Heart left ventricle (tissue), 16 donors: ENCODE measurements around the gene ELOVL2. TPM values are rescaled to one million over a fixed set of nuclear protein-coding genes. Genes with fewer than 3 reads are reported as not detected.

ENCODE experiments used
- ATAC-seq, 4 donors: fragments of 200-7000 bp; cut with Tn5 transposase; one replicate each; pipeline ENCODE4 v1.9.1; 2020 to 2022; ENCODE audit warnings: moderate library complexity in 4 of 4, mild to moderate bottlenecking in 3 of 4, moderate number of reproducible peaks in 1 of 4
- DNase-seq, 5 donors: peaks; one replicate each; pipeline ENCODE4 v3.0.0-alpha.2; 2020
- H3K27ac ChIP-seq, 12 donors: fragments of 200-600 bp; sonication (generic) in 4 of 12; one replicate each; pipeline versions ENCODE4 v1.5.0 to v1.8.0; 2016 to 2022; ENCODE audit warnings: mild to moderate bottlenecking in 2 of 12
- H3K27me3 ChIP-seq, 9 donors: fragments of 200-600 bp; sonication (generic) in 2 of 9; one replicate each; pipeline versions ENCODE4 v1.5.1 to v1.8.0; 2016 to 2022; ENCODE audit warnings: mild to moderate bottlenecking in 3 of 9
- H3K36me3 ChIP-seq, 9 donors: fragments of 200-600 bp; sonication (generic) in 2 of 9; one replicate each; pipeline versions ENCODE4 v1.5.0 to v1.8.0; 2018 to 2022; ENCODE audit warnings: mild to moderate bottlenecking in 2 of 9
- H3K4me1 ChIP-seq, 12 donors: fragments of 200-600 bp; sonication (generic) in 4 of 12; one replicate each; pipeline versions ENCODE4 v1.5.0 to v1.8.0; 2016 to 2022; ENCODE audit warnings: mild to moderate bottlenecking in 3 of 12
- H3K4me3 ChIP-seq, 12 donors: fragments of 200-600 bp; sonication (generic) in 4 of 12; one replicate each; pipeline versions ENCODE4 v1.5.0 to v1.8.0; 2017 to 2022; ENCODE audit warnings: mild to moderate bottlenecking in 9 of 12, moderate library complexity in 4 of 12
- H3K9me3 ChIP-seq, 12 donors: fragments of 200-600 bp; sonication (generic) in 4 of 12; one replicate each; pipeline versions ENCODE4 v1.5.0 to v1.8.0; 2016 to 2022; ENCODE audit warnings: mild to moderate bottlenecking in 1 of 12
- CTCF ChIP-seq, 12 donors: fragments of 200-600 bp; sonication (generic) in 4 of 12; IDR thresholded peaks; one replicate each; pipeline versions ENCODE4 v1.5.0 to v1.8.0; 2018 to 2022; ENCODE audit warnings: antibody characterized with exemption in 12 of 12, mild to moderate bottlenecking in 5 of 12
- POLR2A ChIP-seq, 2 donors: fragments of 450-650 bp; IDR thresholded peaks; one replicate each; pipeline ENCODE4 v1.6.1; 2017; ENCODE audit warnings: antibody characterized with exemption in 2 of 2, mild to moderate bottlenecking in 2 of 2, moderate library complexity in 2 of 2
- WGBS, 4 donors: extraction: QIAGEN DNeasy Blood & Tissue Kit in 2 of 4; methylation state at CpG; one replicate each; pipeline versions ENCODE4 v1.1.5 to v1.1.7; 2013 to 2018; 5-methylcytosine and 5-hydroxymethylcytosine counted together
- intact Hi-C, 10 donors: fragments of 100-400 bp; cut with DNase I; formaldehyde crosslinking; loops; one replicate each; pipeline versions ENCODE4 v1.11.1 to v1.14.2; 2022
- polyA plus RNA-seq, 2 donors: library from polyadenylated mRNA; stranded (reverse); fragments of 200-250 nt; gene quantifications; one replicate each; pipeline ENCODE4 v1.2.3, GENCODE V29; 2013
- total RNA-seq, 9 donors: library from RNA; depleted of rRNA in 2 of 9; stranded (reverse); fragments of >200 nt in 2 of 9; fragmentation: NEBNext Ultra II Directional in 3 of 9; extraction: Animal tissue kit (Norgen Biotek cat#: 25700) in 3 of 9; gene quantifications; one replicate each; pipeline versions ENCODE4 v1.1.0 to v1.2.4, GENCODE V29; 2016 to 2023
- donor health status: ischemic (EF 13 %, LVEDD 7.1; RV severe dilation, severe dysfunction).
- donor health status: healthy with polysubstance abuse.
- donor health status: DM: no; HTN: yes; CAD: no.
- donor health status: DM: no; HTN: no; CAD: no.
- donor health status: ischemic (EF 25% LVEDD 6.9; RV normal size, moderate dysfunction).
- donor health status: ischemic (EF 25% LVEDD 5.7; RV mildly dilated, moderate dysfunction).
- donor health status: healthy.
- donor health status: DM: yes; HTN: yes; CAD: no.
- donor health status: ischemic (EF 35%, LVEDD 5.7; RV mildly dilated, moderate dysfunction).
- donor health status: nonischemic (EF 11% LVEDD 7.7; RV severe dilation, severe dysfunction).
- donor health status: DM: yes; HTN: yes; CAD: no.
- donor health status: PGD.
- donor health status: ischemic (EF 29% LVEDD 5.4; RV normal size, mild dysfunction).
- donor health status: nonischemic (EF 23%, LVEDD 6.1; RV moderate dilation, normal function).

Gene ELOVL2
- total and polyA plus RNA-seq, 11 donors, result 1.1 to 6.1 (median 1.6) TPM

- H3K27me3 ChIP-seq, result no peaks in the 10 kb centered on the region
- H3K4me1 ChIP-seq, result no peaks in the 10 kb centered on the region
- no peaks in the 10 kb centered on the region for H3K9me3 ChIP-seq
- DNase-seq (peak; percentile 59 to 84 (median 67)), ATAC-seq (peak in 3 of 4 donors; percentile 68 to 72 (median 71))
- H3K4me3 ChIP-seq, result no peak overlapping the region
- no peaks in the 10 kb centered on the region for H3K36me3 ChIP-seq
- 30 to 34% (median 33%) methylated on average over 15 of the region's 15 CpGs for WGBS, 4 donors
- TF ChIP-seq CTCF (IDR thresholded peaks at IDR 0.05), result peak; percentile 50 to 81 (median 68)
- no peak for TF ChIP-seq POLR2A (IDR thresholded peaks at IDR 0.05)
- intact Hi-C loops, result loop anchor here (1.0 to 10.0 kb wide), 7 partner anchors 112 to 620 kb away; no protein-coding TSS in a partner anchor
- H3K27ac ChIP-seq, result no peak overlapping the region
These were observed 89.5 kb downstream of the ELOVL2 start for GRCh38 chr6:10954590-10955010.

- WGBS, 4 donors, result 47 to 56% (median 51%) methylated on average over 6 of the region's 6 CpGs
- Histone ChIP-seq H3K4me1 (no peaks in the 10 kb centered on the region), H3K27me3 (no peaks in the 10 kb centered on the region), H3K27ac (no peak overlapping the region), H3K4me3 (no peak overlapping the region), H3K9me3 (peaks cover 0 to 5% (median 0%) of the 10 kb centered on the region in 12 donors), H3K36me3 (no peaks in the 10 kb centered on the region)
- ATAC-seq, result peak in 1 of 4 donors; percentile 42
- TF ChIP-seq POLR2A (IDR thresholded peaks at IDR 0.05) (no peak), CTCF (IDR thresholded peaks at IDR 0.05) (peak; percentile 29 to 65 (median 52))
- intact Hi-C loops, result loop anchor here (1.0 to 10.0 kb wide), 9 partner anchors 93 to 623 kb away; partner anchors contain the start of gene ELOVL2 (in 1 of the 10)
- no peak for DNase-seq
These were observed 92.3 kb downstream of the ELOVL2 start for GRCh38 chr6:10951675-10952282.

DNA sequence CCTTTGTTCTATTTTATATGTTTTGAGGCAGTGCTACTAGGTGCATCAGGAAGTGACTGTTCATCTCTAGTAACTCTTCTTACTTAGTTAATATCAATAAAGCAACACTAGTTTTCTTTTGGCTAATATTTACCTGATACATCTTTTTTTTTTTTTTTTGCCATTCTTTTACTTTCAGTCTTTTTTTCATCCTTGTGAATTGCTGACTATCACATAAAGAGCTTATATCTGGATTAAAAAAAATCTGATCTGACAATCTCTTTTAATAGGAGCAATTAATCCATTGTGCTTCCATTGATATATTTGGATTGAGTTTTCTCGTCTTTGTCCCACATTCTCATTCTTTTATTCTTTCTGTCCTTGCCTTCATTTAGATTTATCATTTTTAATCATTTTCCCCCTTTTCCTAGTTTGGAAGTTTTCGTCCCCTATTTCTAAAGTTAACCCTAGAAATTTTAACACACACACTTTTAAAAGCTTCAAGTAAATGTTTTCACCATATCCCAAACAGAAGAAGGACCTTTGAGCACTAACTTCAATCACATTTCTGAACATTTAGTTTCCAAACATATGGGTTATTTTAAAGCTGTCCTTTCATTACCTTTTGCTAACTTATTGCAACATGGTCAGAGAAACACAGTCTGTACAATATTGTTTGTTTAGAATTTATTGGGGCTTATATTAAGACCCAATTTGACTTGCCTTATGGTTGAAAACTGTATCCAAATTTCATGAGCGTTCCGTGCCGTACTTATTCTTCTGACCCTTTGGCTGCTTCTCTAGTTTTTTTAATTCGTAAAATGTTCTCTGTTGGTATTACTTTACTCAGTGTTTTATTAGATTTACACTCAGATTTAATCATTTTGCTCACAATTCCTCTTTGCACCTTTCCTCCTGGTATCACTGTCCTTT, 94.3 kb downstream of the ELOVL2 start:
- DNase-seq (no peak), ATAC-seq (no peak)
- peaks cover 0 to 5% (median 0%) of the 10 kb centered on the region in 12 donors for H3K9me3 ChIP-seq
- intact Hi-C loops, result loop anchor here (2.0 to 10.0 kb wide), 6 partner anchors 117 to 625 kb away; no protein-coding TSS in a partner anchor
- TF ChIP-seq POLR2A (IDR thresholded peaks at IDR 0.05), result no peak
- no peaks in the 10 kb centered on the region for H3K36me3 ChIP-seq
- WGBS, 4 donors, result 90 to 95% (median 92%) methylated on average over 6 of the region's 6 CpGs
- no peak overlapping the region for H3K4me3 ChIP-seq
- H3K27ac ChIP-seq, result no peak overlapping the region
- no peaks in the 10 kb centered on the region for H3K27me3 ChIP-seq
- H3K4me1 ChIP-seq, result no peaks in the 10 kb centered on the region

GRCh38 chr6:10947966-10948365, 96.1 kb downstream of the ELOVL2 start:
- Histone ChIP-seq H3K36me3 (no peaks in the 10 kb centered on the region), H3K9me3 (peaks cover 0 to 5% (median 0%) of the 10 kb centered on the region in 12 donors), H3K4me1 (no peaks in the 10 kb centered on the region), H3K27me3 (no peaks in the 10 kb centered on the region), H3K4me3 (no peak overlapping the region), H3K27ac (no peak overlapping the region)
- 96 to 99% (median 97%) methylated on average over 5 of the region's 5 CpGs for WGBS, 4 donors
- ATAC-seq, result no peak
- no peak for DNase-seq
- intact Hi-C loops, result no loop called here
- no peak for TF ChIP-seq CTCF (IDR thresholded peaks at IDR 0.05)
